ENCODE measurements around the gene EHF. TPM values are rescaled to one million over a fixed set of nuclear protein-coding genes. Genes with fewer than 3 reads are reported as not detected.

The EHF gene
- total RNA-seq, 1 experiment from 2014 or later: 0.51 TPM

GRCh38 chr11:34653851-34654482 is 33.1 kb downstream of the EHF start:
- no peaks in the 10 kb centered on the region for H3K27me3 ChIP-seq (ENCODE audit: control insufficient read depth, insufficient read depth, low read length)
- intact Hi-C loops (cut with micrococcal nuclease; ENCODE audit: unreplicated experiment): loop anchor here (10.0 kb wide), 1 partner anchor 241 kb away; no protein-coding TSS in a partner anchor
- ChIA-PET CTCF (interaction anchor here (1.4 kb wide), 1 partner anchor 141 kb away, joined by 3 read pairs; no protein-coding TSS in a partner anchor), POLR2A (no interaction called here)
- no peaks in the 10 kb centered on the region for H3K36me3 ChIP-seq (ENCODE audit: control insufficient read depth, insufficient read depth, low read length)
- DNase-seq (ENCODE audit: low read depth, low spot score): peak; percentile 82
- no peaks in the 10 kb centered on the region; the same call in 1 of the 2 replicates for H3K9me3 ChIP-seq (ENCODE audit: control insufficient read depth, insufficient read depth, low read depth, low read length)
- H3K4me1 ChIP-seq (ENCODE audit: control insufficient read depth, insufficient read depth, low read length): peaks cover 24% of the 10 kb centered on the region
- peak; percentile 95 for ATAC-seq
- BruUV-seq (replicated peaks): no TSS peak
- peak overlapping the region in 1 of 2 experiments; percentile 34; a peak in 2 of 4 replicates for H3K4me3 ChIP-seq (ENCODE audit: low read depth in 2 of 2, low read length in 2 of 2)
- peak overlapping the region; percentile 77 for H3K27ac ChIP-seq (ENCODE audit: low read length)
- no peak for TF ChIP-seq REST (IDR thresholded peaks at IDR 0.05; ENCODE audit: insufficient read depth in 1 of 2, low read depth in 2 of 2, low read length in 1 of 2)
- peak; percentile 31; the same call in 1 of the 2 replicates for TF ChIP-seq CTCF (IDR thresholded peaks at IDR 0.05)
- TF ChIP-seq TCF7L2 (IDR thresholded peaks at IDR 0.05; ENCODE audit: low read depth, low read length): peak; percentile 99
- no peak for TF ChIP-seq POLR2AphosphoS5 (IDR thresholded peaks at IDR 0.05; ENCODE audit: low read depth, low read length)
- no peak for TF ChIP-seq SIN3A (IDR thresholded peaks at IDR 0.05; ENCODE audit: borderline replicate concordance, insufficient read depth, low read depth, low read length)
- in situ Hi-C loops (cut with HindIII; ENCODE audit: low pct_unique_long_range_greater_than_20kb, low sequenced_read_pairs): no loop called here

GRCh38 chr11:34654483-34655334 is 33.8 kb downstream of the EHF start:
- Histone ChIP-seq H3K9me3 (ENCODE audit: control insufficient read depth, insufficient read depth, low read depth, low read length) (no peaks in the 10 kb centered on the region; the same call in 1 of the 2 replicates), H3K4me1 (ENCODE audit: control insufficient read depth, insufficient read depth, low read length) (peaks cover 24% of the 10 kb centered on the region), H3K27ac (ENCODE audit: low read length) (peak overlapping the region; percentile 77), H3K27me3 (ENCODE audit: control insufficient read depth, insufficient read depth, low read length) (no peaks in the 10 kb centered on the region), H3K36me3 (ENCODE audit: control insufficient read depth, insufficient read depth, low read length) (no peaks in the 10 kb centered on the region), H3K4me3 (ENCODE audit: low read depth in 2 of 2, low read length in 2 of 2) (no peak overlapping the region)
- in situ Hi-C loops (cut with HindIII; ENCODE audit: low pct_unique_long_range_greater_than_20kb, low sequenced_read_pairs): no loop called here
- ATAC-seq (peak; percentile 43), DNase-seq (ENCODE audit: low read depth, low spot score) (peak; percentile 87)
- POLR2A ChIA-PET: no interaction called here
- no TSS peak for BruUV-seq (replicated peaks)
- TF ChIP-seq POLR2AphosphoS5 (IDR thresholded peaks at IDR 0.05; ENCODE audit: low read depth, low read length) (no peak), SIN3A (IDR thresholded peaks at IDR 0.05; ENCODE audit: borderline replicate concordance, insufficient read depth, low read depth, low read length) (no peak), TCF7L2 (IDR thresholded peaks at IDR 0.05; ENCODE audit: low read depth, low read length) (peak; percentile 48; the same call in 1 of the 2 replicates), REST (IDR thresholded peaks at IDR 0.05; ENCODE audit: insufficient read depth in 1 of 2, low read depth in 2 of 2, low read length in 1 of 2) (no peak), CTCF (IDR thresholded peaks at IDR 0.05) (no peak)
- intact Hi-C loops (cut with micrococcal nuclease; ENCODE audit: unreplicated experiment): loop anchor here (10.0 kb wide), 1 partner anchor 240 kb away; no protein-coding TSS in a partner anchor
- CTCF ChIA-PET: no interaction called here
